ENCODE measurements around the gene HEBP2. TPM values are rescaled to one million over a fixed set of nuclear protein-coding genes. Genes with fewer than 3 reads are reported as not detected.
A peak's percentile ranks its signal among the peaks of the same experiment; 100 is the strongest.

Gene HEBP2
- total RNA-seq, 4 donors from 2014 or later, result 120 to 243 (median 185) TPM

- Histone ChIP-seq H3K4me3 (no peak overlapping the region), H3K27me3 (no peaks in the 10 kb centered on the region), H3K4me1 (no peaks in the 10 kb centered on the region), H3K27ac (no peak overlapping the region), H3K36me3 (no peaks in the 10 kb centered on the region), H3K9me3 (no peaks in the 10 kb centered on the region)
- DNase-seq (ENCODE audit: low spot score in 2 of 2), result no peak
- WGBS, 2 donors, result 82 to 84% methylated on average over 8 of the region's 8 CpGs
- no peak for TF ChIP-seq EP300 (IDR thresholded peaks at IDR 0.05)
- no peak for TF ChIP-seq POLR2A (IDR thresholded peaks at IDR 0.05)
- TF ChIP-seq, protein P1, sequence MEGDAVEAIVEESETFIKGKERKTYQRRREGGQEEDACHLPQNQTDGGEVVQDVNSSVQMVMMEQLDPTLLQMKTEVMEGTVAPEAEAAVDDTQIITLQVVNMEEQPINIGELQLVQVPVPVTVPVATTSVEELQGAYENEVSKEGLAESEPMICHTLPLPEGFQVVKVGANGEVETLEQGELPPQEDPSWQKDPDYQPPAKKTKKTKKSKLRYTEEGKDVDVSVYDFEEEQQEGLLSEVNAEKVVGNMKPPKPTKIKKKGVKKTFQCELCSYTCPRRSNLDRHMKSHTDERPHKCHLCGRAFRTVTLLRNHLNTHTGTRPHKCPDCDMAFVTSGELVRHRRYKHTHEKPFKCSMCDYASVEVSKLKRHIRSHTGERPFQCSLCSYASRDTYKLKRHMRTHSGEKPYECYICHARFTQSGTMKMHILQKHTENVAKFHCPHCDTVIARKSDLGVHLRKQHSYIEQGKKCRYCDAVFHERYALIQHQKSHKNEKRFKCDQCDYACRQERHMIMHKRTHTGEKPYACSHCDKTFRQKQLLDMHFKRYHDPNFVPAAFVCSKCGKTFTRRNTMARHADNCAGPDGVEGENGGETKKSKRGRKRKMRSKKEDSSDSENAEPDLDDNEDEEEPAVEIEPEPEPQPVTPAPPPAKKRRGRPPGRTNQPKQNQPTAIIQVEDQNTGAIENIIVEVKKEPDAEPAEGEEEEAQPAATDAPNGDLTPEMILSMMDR (IDR thresholded peaks at IDR 0.05), result no peak
Observed at GRCh38 chr6:138397128-138398122, 6.6 kb upstream of the HEBP2 start.

- 85 to 93% methylated on average over 3 of the region's 3 CpGs for whole genome bisulfite sequencing, 2 donors
Observed at GRCh38 chr6:138400326-138400725, 3.7 kb upstream of the HEBP2 start.

GRCh38 chr6:138401960-138402837, 1.8 kb upstream of the HEBP2 start:
- Histone ChIP-seq H3K4me1 (peaks cover 0 to 12% (median 3%) of the 10 kb centered on the region in 4 donors), H3K27ac (no peak overlapping the region), H3K27me3 (no peaks in the 10 kb centered on the region), H3K36me3 (peaks cover 0 to 14% (median 3%) of the 10 kb centered on the region in 3 donors), H3K9me3 (no peaks in the 10 kb centered on the region), H3K4me3 (no peak overlapping the region)
- no peak for TF ChIP-seq EP300 (IDR thresholded peaks at IDR 0.05)
- TF ChIP-seq, protein P1 (IDR thresholded peaks at IDR 0.05), result no peak
- no peak for TF ChIP-seq POLR2A (IDR thresholded peaks at IDR 0.05)
- 88 to 92% methylated on average over 13 to 14 of the region's 14 CpGs for WGBS, 2 donors
- no peak for DNase-seq (ENCODE audit: low spot score in 2 of 2)

More at GRCh38 chr6:138400326-138400725, 3.7 kb upstream of the HEBP2 start:
- H3K4me3 ChIP-seq, result no peak overlapping the region
- TF ChIP-seq EP300 (IDR thresholded peaks at IDR 0.05) (no peak), POLR2A (IDR thresholded peaks at IDR 0.05) (no peak)
- TF ChIP-seq, protein P1 (IDR thresholded peaks at IDR 0.05), result no peak
- no peaks in the 10 kb centered on the region for H3K27me3 ChIP-seq
- no peak overlapping the region for H3K27ac ChIP-seq
- no peaks in the 10 kb centered on the region for H3K9me3 ChIP-seq
- peaks cover 0 to 9% (median 1%) of the 10 kb centered on the region in 4 donors for H3K4me1 ChIP-seq
- no peak for DNase-seq (ENCODE audit: low spot score in 2 of 2)
- H3K36me3 ChIP-seq, result no peaks in the 10 kb centered on the region

GRCh38 chr6:138402838-138403187, 1.2 kb upstream of the HEBP2 start:
- H3K9me3 ChIP-seq, result no peaks in the 10 kb centered on the region
- H3K27me3 ChIP-seq, result no peaks in the 10 kb centered on the region
- peaks cover 0 to 20% (median 9%) of the 10 kb centered on the region in 3 donors for H3K36me3 ChIP-seq
- TF ChIP-seq POLR2A (IDR thresholded peaks at IDR 0.05) (no peak), EP300 (IDR thresholded peaks at IDR 0.05) (no peak)
- TF ChIP-seq, protein P1 (IDR thresholded peaks at IDR 0.05), result no peak
- WGBS, 2 donors, result 93 to 94% methylated on average over 8 of the region's 8 CpGs
- no peak for DNase-seq (ENCODE audit: low spot score in 2 of 2)
- peak overlapping the region in 3 of 4 donors; percentile 95 to 98 (median 96) for H3K27ac ChIP-seq
- peaks cover 0 to 12% (median 3%) of the 10 kb centered on the region in 4 donors for H3K4me1 ChIP-seq
- H3K4me3 ChIP-seq, result peak overlapping the region in 3 of 4 donors; percentile 70 to 91 (median 87)

All from tibial nerve (tissue), 4 donors.